ENCODE data around the gene PAPPA.

- TF ChIP-seq, protein P1, sequence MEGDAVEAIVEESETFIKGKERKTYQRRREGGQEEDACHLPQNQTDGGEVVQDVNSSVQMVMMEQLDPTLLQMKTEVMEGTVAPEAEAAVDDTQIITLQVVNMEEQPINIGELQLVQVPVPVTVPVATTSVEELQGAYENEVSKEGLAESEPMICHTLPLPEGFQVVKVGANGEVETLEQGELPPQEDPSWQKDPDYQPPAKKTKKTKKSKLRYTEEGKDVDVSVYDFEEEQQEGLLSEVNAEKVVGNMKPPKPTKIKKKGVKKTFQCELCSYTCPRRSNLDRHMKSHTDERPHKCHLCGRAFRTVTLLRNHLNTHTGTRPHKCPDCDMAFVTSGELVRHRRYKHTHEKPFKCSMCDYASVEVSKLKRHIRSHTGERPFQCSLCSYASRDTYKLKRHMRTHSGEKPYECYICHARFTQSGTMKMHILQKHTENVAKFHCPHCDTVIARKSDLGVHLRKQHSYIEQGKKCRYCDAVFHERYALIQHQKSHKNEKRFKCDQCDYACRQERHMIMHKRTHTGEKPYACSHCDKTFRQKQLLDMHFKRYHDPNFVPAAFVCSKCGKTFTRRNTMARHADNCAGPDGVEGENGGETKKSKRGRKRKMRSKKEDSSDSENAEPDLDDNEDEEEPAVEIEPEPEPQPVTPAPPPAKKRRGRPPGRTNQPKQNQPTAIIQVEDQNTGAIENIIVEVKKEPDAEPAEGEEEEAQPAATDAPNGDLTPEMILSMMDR (conservative IDR thresholded peaks at IDR 0.05 in 1 of 2, IDR thresholded peaks at IDR 0.05 in 1 of 2; ENCODE audit: extremely low read depth in 1 of 2, insufficient read depth in 1 of 2, low read depth in 1 of 2, low read length in 2 of 2): no peak
- TF ChIP-seq EZH2 (IDR thresholded peaks at IDR 0.05; ENCODE audit: borderline replicate concordance, low read length): no peak
Measured at GRCh38 chr9:116303270-116303669, 149.7 kb downstream of the PAPPA start.

All from mammary epithelial cell (primary cell).